Measurements from ENCODE around the gene NOVA1. TPM values are rescaled to one million over a fixed set of nuclear protein-coding genes. Genes with fewer than 3 reads are reported as not detected.

Gene NOVA1
- total RNA-seq, 1 experiment from 2014 or later = not detected

GRCh38 chr14:26414926-26415325 is 182.9 kb downstream of the NOVA1 start:
- H3K9me3 ChIP-seq (ENCODE audit: control insufficient read depth in 1 of 2, insufficient read depth in 1 of 2, low read depth in 1 of 2, low read length in 2 of 2) = peaks cover 7 to 48% of the 10 kb centered on the region in 2 experiments; a peak in 2 of 4 replicates
- ATAC-seq (no peak), DNase-seq (ENCODE audit: low read depth, low spot score) (no peak)
- H2AFZ ChIP-seq (ENCODE audit: low read depth, low read length, poor library complexity, severe bottlenecking) = no peak overlapping the region
- ChIA-PET POLR2A (no interaction called here), RAD21 (ENCODE audit: low non-redundant PET in 1 of 2, low total read pairs in 2 of 2, uncharacterized antibody in 2 of 2, unreplicated experiment in 2 of 2) (no interaction called here), CTCF (no interaction called here)
- H3K4me1 ChIP-seq (ENCODE audit: control insufficient read depth in 1 of 2, insufficient read depth in 2 of 2, low read length in 2 of 2) = no peaks in the 10 kb centered on the region
- no peaks in the 10 kb centered on the region for H3K79me2 ChIP-seq (ENCODE audit: insufficient read depth, low read length)
- BruUV-seq (replicated peaks) = no TSS peak
- H4K20me1 ChIP-seq (ENCODE audit: insufficient read depth) = no peaks in the 10 kb centered on the region
- no peak overlapping the region for H3K4me2 ChIP-seq (ENCODE audit: low read length)
- TF ChIP-seq JUND (IDR thresholded peaks at IDR 0.05) (no peak), EZH2phosphoT487 (IDR thresholded peaks at IDR 0.05; ENCODE audit: borderline replicate concordance) (no peak), MAX (IDR thresholded peaks at IDR 0.05) (no peak), CBX3 (IDR thresholded peaks at IDR 0.05; ENCODE audit: low read depth) (no peak), POLR2A (IDR thresholded peaks at IDR 0.05; ENCODE audit: borderline replicate concordance, extremely low read depth, insufficient read depth, insufficient read length) (no peak), FOSL1 (IDR thresholded peaks at IDR 0.05; ENCODE audit: low read depth) (no peak), ZBTB33 (IDR thresholded peaks at IDR 0.05; ENCODE audit: extremely low read depth, insufficient replicate concordance, low read length) (no peak)
- intact Hi-C loops (cut with micrococcal nuclease) = no loop called here
- no peak overlapping the region for H3K9ac ChIP-seq (ENCODE audit: low read length)
- no peak overlapping the region for H3K27ac ChIP-seq (ENCODE audit: low read depth, low read length)
- H3K9me2 ChIP-seq (ENCODE audit: insufficient read depth) = no peaks in the 10 kb centered on the region
- H3K36me3 ChIP-seq (ENCODE audit: control insufficient read depth in 1 of 2, insufficient read depth in 2 of 2, low read length in 2 of 2) = no peaks in the 10 kb centered on the region
- H3K4me3 ChIP-seq (replicated peaks in 1 of 2; ENCODE audit: low read depth in 1 of 2, low read length in 2 of 2) = no peak overlapping the region
- no peaks in the 10 kb centered on the region for H3K27me3 ChIP-seq (ENCODE audit: insufficient read depth, low read length)

- Histone ChIP-seq H3K36me3 (ENCODE audit: control insufficient read depth in 1 of 2, insufficient read depth in 2 of 2, low read length in 2 of 2) (no peaks in the 10 kb centered on the region), H3K27ac (ENCODE audit: low read depth, low read length) (no peak overlapping the region), H3K9ac (ENCODE audit: low read length) (no peak overlapping the region), H3K27me3 (ENCODE audit: insufficient read depth, low read length) (no peaks in the 10 kb centered on the region), H3K9me2 (ENCODE audit: insufficient read depth) (no peaks in the 10 kb centered on the region), H3K9me3 (ENCODE audit: control insufficient read depth in 1 of 2, insufficient read depth in 1 of 2, low read depth in 1 of 2, low read length in 2 of 2) (peaks cover 7 to 45% of the 10 kb centered on the region in 2 experiments; a peak in 2 of 4 replicates), H3K4me3 (replicated peaks in 1 of 2; ENCODE audit: low read depth in 1 of 2, low read length in 2 of 2) (no peak overlapping the region), H4K20me1 (ENCODE audit: insufficient read depth) (no peaks in the 10 kb centered on the region), H2AFZ (ENCODE audit: low read depth, low read length, poor library complexity, severe bottlenecking) (no peak overlapping the region), H3K4me2 (ENCODE audit: low read length) (no peak overlapping the region), H3K4me1 (ENCODE audit: control insufficient read depth in 1 of 2, insufficient read depth in 2 of 2, low read length in 2 of 2) (no peaks in the 10 kb centered on the region), H3K79me2 (ENCODE audit: insufficient read depth, low read length) (no peaks in the 10 kb centered on the region)
- no peak for TF ChIP-seq FOSL1 (IDR thresholded peaks at IDR 0.05; ENCODE audit: low read depth)
- CTCF ChIA-PET = no interaction called here
- DNase-seq (ENCODE audit: low read depth, low spot score) = no peak
- POLR2A ChIA-PET = no interaction called here
- RAD21 ChIA-PET (ENCODE audit: low non-redundant PET in 1 of 2, low total read pairs in 2 of 2, uncharacterized antibody in 2 of 2, unreplicated experiment in 2 of 2) = no interaction called here
- intact Hi-C loops (cut with micrococcal nuclease) = no loop called here
- no peak for ATAC-seq
- no TSS peak for BruUV-seq (replicated peaks)
Measured at GRCh38 chr14:26414103-26414502, 183.7 kb downstream of the NOVA1 start.

Data from HCT116 (cell line).